ENCODE data around the gene AP4B1.
"Not testable (repeated sequence)": the region's sequence is repeated elsewhere in the genome, so short reads cannot be mapped to it uniquely, and the experiment has no call there.

AP4B1 gene

GRCh38 chr1:113904674-113905434 lies at the start of gene AP4B1, which contains the start of gene DCLRE1B:
TSS of gene AP4B1 (minus strand) at chr1:113904799. CDS start at chr1:113904717, 82 bp downstream.
TSS of gene DCLRE1B (plus strand) at chr1:113905326. CDS start at chr1:113905587, 261 bp downstream.
- peak; percentile 98 for DNase-seq

- no peak for DNase-seq
Measured at GRCh38 chr1:113951719-113952118, 47.1 kb upstream of the AP4B1 start.

- no peak for DNase-seq
Measured at GRCh38 chr1:113950908-113951307, 46.3 kb upstream of the AP4B1 start.

- no peak for DNase-seq
Measured at GRCh38 chr1:113949007-113949406, 44.4 kb upstream of the AP4B1 start.

- not testable (repeated sequence) for DNase-seq
Measured at GRCh38 chr1:113948151-113948550, 43.6 kb upstream of the AP4B1 start.

- DNase-seq: no peak
Measured at GRCh38 chr1:113947388-113948107, 42.9 kb upstream of the AP4B1 start.

- no peak for DNase-seq
Measured at GRCh38 chr1:113946678-113947387, 42.2 kb upstream of the AP4B1 start.

GRCh38 chr1:113946112-113946511 lies 41.5 kb upstream of the AP4B1 start:
- no peak for DNase-seq

GRCh38 chr1:113945329-113945728 lies 40.7 kb upstream of the AP4B1 start:
- DNase-seq: no peak

GRCh38 chr1:113943028-113943811 lies 38.6 kb upstream of the AP4B1 start:
- no peak for DNase-seq

- no peak for DNase-seq
Measured at GRCh38 chr1:113942527-113942926, 37.9 kb upstream of the AP4B1 start.

GRCh38 chr1:113941245-113941559 lies 36.6 kb upstream of the AP4B1 start:
- no peak for DNase-seq

- DNase-seq: peak; percentile 43
Measured at GRCh38 chr1:113940365-113941244, 36.0 kb upstream of the AP4B1 start.

- DNase-seq: no peak
Measured at GRCh38 chr1:113938192-113938591, 33.6 kb upstream of the AP4B1 start.

GRCh38 chr1:113937146-113937545 lies 32.5 kb upstream of the AP4B1 start:
- DNase-seq: no peak

- no peak for DNase-seq
Measured at GRCh38 chr1:113935970-113936369, 31.4 kb upstream of the AP4B1 start.

- DNase-seq: no peak
Measured at GRCh38 chr1:113935176-113935575, 30.6 kb upstream of the AP4B1 start.

- no peak for DNase-seq
Measured at GRCh38 chr1:113934511-113935055, 30.0 kb upstream of the AP4B1 start.

- DNase-seq: no peak
Measured at GRCh38 chr1:113934006-113934405, 29.4 kb upstream of the AP4B1 start.

GRCh38 chr1:113931451-113931851 lies 26.9 kb upstream of the AP4B1 start:
- DNase-seq: no peak

GRCh38 chr1:113930499-113931161 lies 26.0 kb upstream of the AP4B1 start:
- DNase-seq: peak; percentile 73

Measured in stimulated activated CD4-positive, alpha-beta T cell treated with anti-CD3 and anti-CD28 coated beads, Interleukin-4, amount 100 ng/mL, for 24 hours (primary cell).